Measurements from ENCODE around the gene ATP5F1C. TPM values are rescaled to one million over a fixed set of nuclear protein-coding genes. Genes with fewer than 3 reads are reported as not detected.

ATP5F1C gene
- total RNA-seq, 1 experiment from 2014 or later = 167 TPM

DNA sequence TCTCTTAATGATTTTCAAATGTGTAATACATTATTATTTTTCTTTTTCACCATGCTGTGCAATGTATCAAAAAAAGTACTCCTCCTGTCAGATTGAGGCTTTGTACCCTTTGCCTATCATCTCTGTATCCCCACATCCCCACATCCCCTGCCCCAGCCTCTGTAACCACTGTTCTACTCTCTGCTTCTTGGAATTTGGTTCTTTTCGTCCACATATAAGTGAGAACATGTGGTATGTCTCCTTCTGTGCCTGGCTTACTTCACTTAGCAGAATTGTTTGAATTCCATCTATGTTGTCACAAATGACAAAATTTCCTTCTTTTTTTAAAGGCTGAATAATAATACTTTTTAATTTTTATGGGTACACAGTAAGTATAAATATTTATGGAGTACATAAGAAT, 44.1 kb downstream of the ATP5F1C start:
- no peak overlapping the region for H3K9ac ChIP-seq (ENCODE audit: low read length)
- H3K9me3 ChIP-seq (ENCODE audit: low read length) = no peaks in the 10 kb centered on the region
- TF ChIP-seq EZH2phosphoT487 (IDR thresholded peaks at IDR 0.05; ENCODE audit: borderline replicate concordance, low read length) (no peak), EZH2 (IDR thresholded peaks at IDR 0.05; ENCODE audit: low read length, unreplicated experiment) (no peak)
- TF ChIP-seq, protein P1, sequence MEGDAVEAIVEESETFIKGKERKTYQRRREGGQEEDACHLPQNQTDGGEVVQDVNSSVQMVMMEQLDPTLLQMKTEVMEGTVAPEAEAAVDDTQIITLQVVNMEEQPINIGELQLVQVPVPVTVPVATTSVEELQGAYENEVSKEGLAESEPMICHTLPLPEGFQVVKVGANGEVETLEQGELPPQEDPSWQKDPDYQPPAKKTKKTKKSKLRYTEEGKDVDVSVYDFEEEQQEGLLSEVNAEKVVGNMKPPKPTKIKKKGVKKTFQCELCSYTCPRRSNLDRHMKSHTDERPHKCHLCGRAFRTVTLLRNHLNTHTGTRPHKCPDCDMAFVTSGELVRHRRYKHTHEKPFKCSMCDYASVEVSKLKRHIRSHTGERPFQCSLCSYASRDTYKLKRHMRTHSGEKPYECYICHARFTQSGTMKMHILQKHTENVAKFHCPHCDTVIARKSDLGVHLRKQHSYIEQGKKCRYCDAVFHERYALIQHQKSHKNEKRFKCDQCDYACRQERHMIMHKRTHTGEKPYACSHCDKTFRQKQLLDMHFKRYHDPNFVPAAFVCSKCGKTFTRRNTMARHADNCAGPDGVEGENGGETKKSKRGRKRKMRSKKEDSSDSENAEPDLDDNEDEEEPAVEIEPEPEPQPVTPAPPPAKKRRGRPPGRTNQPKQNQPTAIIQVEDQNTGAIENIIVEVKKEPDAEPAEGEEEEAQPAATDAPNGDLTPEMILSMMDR (conservative IDR thresholded peaks at IDR 0.05; ENCODE audit: low read depth, low read length) = no peak
- no peaks in the 10 kb centered on the region for H4K20me1 ChIP-seq (ENCODE audit: low read length)
- no peaks in the 10 kb centered on the region for H3K4me1 ChIP-seq (ENCODE audit: insufficient read depth, low read length)
- ChIA-PET POLR2A (ENCODE audit: unreplicated experiment) (no interaction called here), CTCF (no interaction called here)
- BruUV-seq (replicated peaks) = no TSS peak
- no peak overlapping the region for H3K27ac ChIP-seq (ENCODE audit: low read length)
- ATAC-seq = no peak
- DNase-seq = no peak
- H3K4me3 ChIP-seq (ENCODE audit: low read length) = no peak overlapping the region
- no peaks in the 10 kb centered on the region for H3K27me3 ChIP-seq (ENCODE audit: low read length)
- H3K36me3 ChIP-seq (ENCODE audit: low read depth, low read length) = no peaks in the 10 kb centered on the region
- H3F3A ChIP-seq (ENCODE audit: low read length, unreplicated experiment) = no peaks in the 10 kb centered on the region
- intact Hi-C loops (cut with micrococcal nuclease) = no loop called here
- no peaks in the 10 kb centered on the region for H3K9me2 ChIP-seq (replicated peaks; ENCODE audit: low read length)
- no peaks in the 10 kb centered on the region for H3K79me2 ChIP-seq (ENCODE audit: low read length)
- H3K4me2 ChIP-seq (ENCODE audit: low read length) = no peak overlapping the region
- H2AFZ ChIP-seq (ENCODE audit: low read length) = no peak overlapping the region

DNA sequence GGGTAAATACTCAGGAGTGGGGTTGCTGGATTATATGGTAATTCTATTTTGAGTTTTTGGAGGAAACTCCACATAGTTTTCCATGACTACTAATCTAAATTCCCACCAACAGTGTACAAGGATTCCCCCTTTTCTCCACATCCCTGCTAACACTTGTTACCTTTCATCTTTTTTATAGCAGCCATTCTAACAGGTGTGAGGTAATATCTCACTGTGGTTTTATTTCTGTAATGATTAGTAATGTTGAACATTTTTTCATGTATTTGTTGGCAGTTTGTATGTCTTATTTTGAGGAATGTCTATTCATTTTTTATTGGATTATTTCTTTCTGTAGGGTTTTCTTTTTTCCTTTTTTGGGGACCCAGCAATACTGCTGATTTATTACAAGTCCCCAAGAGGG, 45.2 kb downstream of the ATP5F1C start:
- Histone ChIP-seq H4K20me1 (ENCODE audit: low read length) (no peaks in the 10 kb centered on the region), H3K4me1 (ENCODE audit: insufficient read depth, low read length) (no peaks in the 10 kb centered on the region), H3K9ac (ENCODE audit: low read length) (no peak overlapping the region), H3K36me3 (ENCODE audit: low read depth, low read length) (no peaks in the 10 kb centered on the region), H3K4me2 (ENCODE audit: low read length) (no peak overlapping the region), H3K27me3 (ENCODE audit: low read length) (no peaks in the 10 kb centered on the region), H3K9me3 (ENCODE audit: low read length) (no peaks in the 10 kb centered on the region), H3K79me2 (ENCODE audit: low read length) (no peaks in the 10 kb centered on the region), H3K9me2 (replicated peaks; ENCODE audit: low read length) (no peaks in the 10 kb centered on the region), H2AFZ (ENCODE audit: low read length) (no peak overlapping the region), H3K4me3 (ENCODE audit: low read length) (no peak overlapping the region), H3F3A (ENCODE audit: low read length, unreplicated experiment) (no peaks in the 10 kb centered on the region), H3K27ac (ENCODE audit: low read length) (no peak overlapping the region)
- TF ChIP-seq, protein P1 (conservative IDR thresholded peaks at IDR 0.05; ENCODE audit: low read depth, low read length) = no peak
- no peak for TF ChIP-seq EZH2phosphoT487 (IDR thresholded peaks at IDR 0.05; ENCODE audit: borderline replicate concordance, low read length)
- TF ChIP-seq EZH2 (IDR thresholded peaks at IDR 0.05; ENCODE audit: low read length, unreplicated experiment) = no peak
- no peak for ATAC-seq
- ChIA-PET POLR2A (ENCODE audit: unreplicated experiment) (no interaction called here), CTCF (no interaction called here)
- no peak for DNase-seq
- BruUV-seq (replicated peaks) = no TSS peak
- intact Hi-C loops (cut with micrococcal nuclease) = no loop called here

GRCh38 chr10:7834262-7834661, 46.3 kb downstream of the ATP5F1C start:
- no peak for TF ChIP-seq EZH2phosphoT487 (IDR thresholded peaks at IDR 0.05; ENCODE audit: borderline replicate concordance, low read length)
- TF ChIP-seq, protein P1 (conservative IDR thresholded peaks at IDR 0.05; ENCODE audit: low read depth, low read length) = no peak
- no peak for TF ChIP-seq EZH2 (IDR thresholded peaks at IDR 0.05; ENCODE audit: low read length, unreplicated experiment)
- CTCF ChIA-PET = no interaction called here
- BruUV-seq (replicated peaks) = no TSS peak

More at GRCh38 chr10:7834262-7834661, 46.3 kb downstream of the ATP5F1C start:
- intact Hi-C loops (cut with micrococcal nuclease) = no loop called here
- H3K9me2 ChIP-seq (replicated peaks; ENCODE audit: low read length) = no peaks in the 10 kb centered on the region
- H3F3A ChIP-seq (ENCODE audit: low read length, unreplicated experiment) = no peaks in the 10 kb centered on the region
- no peak for ATAC-seq
- no peaks in the 10 kb centered on the region for H3K36me3 ChIP-seq (ENCODE audit: low read depth, low read length)
- H3K4me2 ChIP-seq (ENCODE audit: low read length) = no peak overlapping the region
- H3K4me3 ChIP-seq (ENCODE audit: low read length) = no peak overlapping the region
- no peaks in the 10 kb centered on the region for H3K9me3 ChIP-seq (ENCODE audit: low read length)
- no peak for DNase-seq
- no peak overlapping the region for H3K9ac ChIP-seq (ENCODE audit: low read length)
- H4K20me1 ChIP-seq (ENCODE audit: low read length) = no peaks in the 10 kb centered on the region
- H3K4me1 ChIP-seq (ENCODE audit: insufficient read depth, low read length) = no peaks in the 10 kb centered on the region
- POLR2A ChIA-PET (ENCODE audit: unreplicated experiment) = no interaction called here
- no peaks in the 10 kb centered on the region for H3K27me3 ChIP-seq (ENCODE audit: low read length)
- H2AFZ ChIP-seq (ENCODE audit: low read length) = no peak overlapping the region
- H3K27ac ChIP-seq (ENCODE audit: low read length) = no peak overlapping the region
- H3K79me2 ChIP-seq (ENCODE audit: low read length) = no peaks in the 10 kb centered on the region
